Fibroblast of skin of right quadriceps (primary cell): ENCODE data around the gene WDFY2.
"Not testable (repeated sequence)": the region's sequence is repeated elsewhere in the genome, so short reads cannot be mapped to it uniquely, and the experiment has no call there.

Experiments
- DNase-seq: peaks from one replicate; pipeline ENCODE4 v3.0.0-alpha.2; 2013

Gene WDFY2

GRCh38 chr13:51636349-51636890 is 52.2 kb downstream of the WDFY2 start:
- DNase-seq = no peak

- no peak for DNase-seq
Measured at GRCh38 chr13:51637852-51638215, 53.6 kb downstream of the WDFY2 start.

- DNase-seq = peak; percentile 74
Measured at GRCh38 chr13:51638216-51638871, 54.1 kb downstream of the WDFY2 start.

GRCh38 chr13:51639171-51639570 is 54.9 kb downstream of the WDFY2 start:
- DNase-seq = no peak

- not testable (repeated sequence) for DNase-seq
Measured at GRCh38 chr13:51640696-51641095, 56.4 kb downstream of the WDFY2 start.

- peak; percentile 99 for DNase-seq
Measured at GRCh38 chr13:51643105-51643881, 59.0 kb downstream of the WDFY2 start.

- peak; percentile 96 for DNase-seq
Measured at GRCh38 chr13:51643882-51644281, 59.6 kb downstream of the WDFY2 start.

- DNase-seq = peak; percentile 26
Measured at GRCh38 chr13:51644654-51645053, 60.4 kb downstream of the WDFY2 start.

- DNase-seq = peak; percentile 76
Measured at GRCh38 chr13:51645154-51645650, 60.9 kb downstream of the WDFY2 start.

GRCh38 chr13:51645761-51646670 is 61.8 kb downstream of the WDFY2 start:
- DNase-seq = no peak

GRCh38 chr13:51647067-51647466 is 62.8 kb downstream of the WDFY2 start:
- no peak for DNase-seq

- not testable (repeated sequence) for DNase-seq
Measured at GRCh38 chr13:51652193-51652592, 67.9 kb downstream of the WDFY2 start.

- DNase-seq = no peak
Measured at GRCh38 chr13:51659276-51660127, 75.2 kb downstream of the WDFY2 start.

GRCh38 chr13:51660813-51661212 is 76.6 kb downstream of the WDFY2 start:
- no peak for DNase-seq

GRCh38 chr13:51663973-51664957 is 80.0 kb downstream of the WDFY2 start:
- DNase-seq = no peak

GRCh38 chr13:51665456-51665855 is 81.2 kb downstream of the WDFY2 start:
- no peak for DNase-seq

- DNase-seq = no peak
Measured at GRCh38 chr13:51666374-51666773, 82.1 kb downstream of the WDFY2 start.

GRCh38 chr13:51666839-51667238 is 82.6 kb downstream of the WDFY2 start:
- DNase-seq = no peak

- no peak for DNase-seq
Measured at GRCh38 chr13:51668580-51669195, 84.4 kb downstream of the WDFY2 start.

GRCh38 chr13:51673165-51673564 is 88.9 kb downstream of the WDFY2 start:
- DNase-seq = no peak
